GM23338 (cell line): ENCODE data around the gene DPH5. TPM values are rescaled to one million over a fixed set of nuclear protein-coding genes. Genes with fewer than 3 reads are reported as not detected.

ENCODE experiments used
- ATAC-seq: fragments of 200-7000 bp; cut with Tn5 transposase; 3 replicates; pipeline ENCODE4 v1.9.1; 2020
- DNase-seq: peaks from one replicate; pipeline ENCODE4 v3.0.0-alpha.2; 2015; ENCODE audit warnings: low spot score
- H2AFZ ChIP-seq: fragments of 200-600 bp; sonication (generic); 2 replicates; pipeline ENCODE4 v1.8.0; 2016; ENCODE audit warnings: antibody characterized with exemption, mild to moderate bottlenecking, moderate library complexity
- H3F3A ChIP-seq: fragments of 200-600 bp; sonication (generic); replicated peaks from 2 replicates; pipeline ENCODE4 v1.8.0; 2017; ENCODE audit warnings: antibody characterized with exemption, mixed run types, low read depth
- H3K27ac ChIP-seq: fragments of 200-600 bp; sonication (generic); 2 replicates; pipeline ENCODE4 v1.6.1; 2016; ENCODE audit warnings: low read depth
- H3K27me3 ChIP-seq: fragments of 200-600 bp; sonication (generic); 2 replicates; pipeline ENCODE4 v1.8.0; 2016; ENCODE audit warnings: mild to moderate bottlenecking, mixed run types, moderate library complexity; ENCODE audit not compliant: insufficient read depth
- H3K36me3 ChIP-seq: fragments of 200-600 bp; sonication (generic); 2 replicates; pipeline ENCODE4 v1.8.0; 2016; ENCODE audit warnings: mild to moderate bottlenecking; ENCODE audit not compliant: insufficient read depth
- H3K4me1 ChIP-seq: fragments of 200-600 bp; sonication (generic); 2 replicates; pipeline ENCODE4 v1.8.0; 2016; ENCODE audit warnings: mild to moderate bottlenecking, moderate library complexity; ENCODE audit not compliant: insufficient read depth
- H3K4me2 ChIP-seq: fragments of 200-600 bp; sonication (generic); 2 replicates; pipeline ENCODE4 v1.7.1; 2017; ENCODE audit warnings: mixed run types
- H3K4me3 ChIP-seq: fragments of 200-600 bp; sonication (generic); 2 replicates; pipeline ENCODE4 v1.6.1; 2016; ENCODE audit warnings: mixed run types
- H3K79me2 ChIP-seq: fragments of 200-600 bp; sonication (generic); replicated peaks from 2 replicates; pipeline ENCODE4 v1.8.0; 2017; ENCODE audit warnings: mild to moderate bottlenecking; ENCODE audit not compliant: insufficient read depth
- H3K9me2 ChIP-seq: fragments of 200-600 bp; sonication (generic); 2 replicates; pipeline ENCODE4 v1.8.0; 2017; ENCODE audit not compliant: insufficient read depth
- H4K20me1 ChIP-seq: fragments of 200-600 bp; sonication (generic); replicated peaks from 2 replicates; pipeline ENCODE4 v1.8.0; 2017; ENCODE audit warnings: mild to moderate bottlenecking; ENCODE audit not compliant: insufficient read depth
- H3K27ac Mint-ChIP-seq: 2 replicates; pipeline ENCODE4 v1.8.0; 2020; ENCODE audit warnings: inconsistent platforms, mild to moderate bottlenecking, moderate library complexity, mixed read lengths
- H3K27me3 Mint-ChIP-seq: 3 replicates; pipeline ENCODE4 v1.8.0; 2022; ENCODE audit warnings: low read depth, mild to moderate bottlenecking, moderate library complexity, mixed read lengths, inconsistent platforms; ENCODE audit not compliant: insufficient read depth, poor library complexity
- H3K36me3 Mint-ChIP-seq: 3 replicates; pipeline ENCODE4 v1.8.0; 2021; ENCODE audit warnings: low read depth, mild to moderate bottlenecking, inconsistent platforms, moderate library complexity, mixed read lengths
- H3K4me1 Mint-ChIP-seq: 3 replicates; pipeline ENCODE4 v1.8.0; 2020; ENCODE audit warnings: mild to moderate bottlenecking, inconsistent platforms, mixed read lengths
- H3K4me3 Mint-ChIP-seq: 3 replicates; pipeline ENCODE4 v1.8.0; 2021; ENCODE audit warnings: moderate library complexity, mild to moderate bottlenecking, inconsistent platforms, mixed read lengths
- H3K9me3 Mint-ChIP-seq: 3 replicates; pipeline ENCODE4 v1.8.0; 2020; ENCODE audit warnings: moderate library complexity, mild to moderate bottlenecking, inconsistent platforms, mixed read lengths
- JUNB ChIP-seq: IDR thresholded peaks from one replicate; pipeline ENCODE4 v1.6.1; 2016; ENCODE audit warnings: antibody characterized with exemption; ENCODE audit not compliant: unreplicated experiment
- NANOG ChIP-seq: IDR thresholded peaks from 2 replicates; pipeline ENCODE4 v1.6.1; 2016; ENCODE audit warnings: antibody characterized with exemption, borderline replicate concordance
- ZNF331 ChIP-seq: fragments of 250-450 bp; sonication (Bioruptor Pico); IDR thresholded peaks from 2 replicates; pipeline ENCODE4 v1.5.0; 2020; ENCODE audit warnings: low read depth, mild to moderate bottlenecking, moderate library complexity
- polyA plus RNA-seq: library from polyadenylated mRNA; unstranded; fragments of >200 nt; fragmentation: Nextera tagmentation; extraction: Ambion mirVana; gene quantifications from 2 replicates; pipeline ENCODE4 v1.2.1, GENCODE V29; 2016
- total RNA-seq: library from RNA; depleted of rRNA; stranded (reverse); fragments of >200 nt; shearing (Covaris generic); gene quantifications from 2 replicates; pipeline ENCODE4 v1.2.3, GENCODE V29; 2014
- TF ChIP-seq, protein P1 (sequence below): IDR thresholded peaks from 2 replicates; pipeline ENCODE4 v1.6.1; 2016; ENCODE audit warnings: antibody characterized with exemption
- TF ChIP-seq, protein P2 (sequence below), 2 experiments: fragments of 200-600 bp in 1 of 2; sonication (generic) in 1 of 2; conservative IDR thresholded peaks; 2 replicates each; pipeline versions ENCODE4 v1.5.1 to v1.6.1; 2016 to 2017; ENCODE audit warnings: antibody characterized with exemption in 2 of 2, low read depth in 2 of 2, mild to moderate bottlenecking in 2 of 2, moderate library complexity in 1 of 2
- TF ChIP-seq, protein P3 (sequence below): fragments of 250-450 bp; sonication (Bioruptor Pico); IDR thresholded peaks from 2 replicates; pipeline ENCODE4 v1.5.0; 2020; ENCODE audit warnings: mild to moderate bottlenecking, moderate library complexity
- TF ChIP-seq, protein P4 (sequence below): IDR thresholded peaks from one replicate; pipeline ENCODE4 v1.6.1; 2018; ENCODE audit warnings: antibody characterized with exemption; ENCODE audit not compliant: unreplicated experiment

The DPH5 gene
- total and polyA plus RNA-seq, 2 experiments from 2014 or later: 50.6 to 53.5 TPM

DNA sequence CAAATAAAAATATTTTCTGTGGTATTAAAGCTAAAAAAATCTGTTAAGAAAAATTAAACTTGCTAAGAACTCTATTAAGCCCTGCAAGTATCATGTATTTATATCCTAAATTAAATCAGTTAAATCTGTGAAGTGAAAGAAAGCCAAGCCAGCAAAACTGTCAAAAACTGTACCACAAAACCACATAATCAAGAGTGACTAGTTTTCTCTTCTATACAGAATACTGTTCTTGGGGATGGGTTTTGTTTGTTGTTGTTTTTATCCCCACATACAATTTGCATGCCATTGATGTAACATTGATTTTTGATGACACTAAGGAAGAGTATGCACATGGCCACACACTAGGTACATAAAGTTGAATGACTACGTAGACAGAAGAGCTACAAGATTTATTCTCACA, 20.4 kb downstream of the DPH5 start:
- Histone ChIP-seq H4K20me1 (no peaks in the 10 kb centered on the region), H3K4me2 (no peak overlapping the region), H3K79me2 (no peaks in the 10 kb centered on the region), H2AFZ (no peak overlapping the region), H3F3A (no peaks in the 10 kb centered on the region), H3K9me2 (no peaks in the 10 kb centered on the region), H3K4me3 (no peak overlapping the region), H3K4me1 (peaks cover 2% of the 10 kb centered on the region; the same call in 1 of the 2 replicates), H3K27me3 (no peaks in the 10 kb centered on the region), H3K36me3 (peaks cover 9% of the 10 kb centered on the region; the same call in 1 of the 2 replicates), H3K27ac (no peak overlapping the region)
- Mint-ChIP-seq H3K27me3 (no peaks in the 10 kb centered on the region), H3K27ac (no peak overlapping the region), H3K4me1 (peaks cover 16% of the 10 kb centered on the region), H3K4me3 (no peak overlapping the region), H3K36me3 (peaks cover 17% of the 10 kb centered on the region), H3K9me3 (no peaks in the 10 kb centered on the region)
- TF ChIP-seq ZNF331 (CRISPR knock-in tag): no peak
- TF ChIP-seq, protein P1, sequence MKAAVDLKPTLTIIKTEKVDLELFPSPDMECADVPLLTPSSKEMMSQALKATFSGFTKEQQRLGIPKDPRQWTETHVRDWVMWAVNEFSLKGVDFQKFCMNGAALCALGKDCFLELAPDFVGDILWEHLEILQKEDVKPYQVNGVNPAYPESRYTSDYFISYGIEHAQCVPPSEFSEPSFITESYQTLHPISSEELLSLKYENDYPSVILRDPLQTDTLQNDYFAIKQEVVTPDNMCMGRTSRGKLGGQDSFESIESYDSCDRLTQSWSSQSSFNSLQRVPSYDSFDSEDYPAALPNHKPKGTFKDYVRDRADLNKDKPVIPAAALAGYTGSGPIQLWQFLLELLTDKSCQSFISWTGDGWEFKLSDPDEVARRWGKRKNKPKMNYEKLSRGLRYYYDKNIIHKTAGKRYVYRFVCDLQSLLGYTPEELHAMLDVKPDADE: no peak
- TF ChIP-seq, protein P2, sequence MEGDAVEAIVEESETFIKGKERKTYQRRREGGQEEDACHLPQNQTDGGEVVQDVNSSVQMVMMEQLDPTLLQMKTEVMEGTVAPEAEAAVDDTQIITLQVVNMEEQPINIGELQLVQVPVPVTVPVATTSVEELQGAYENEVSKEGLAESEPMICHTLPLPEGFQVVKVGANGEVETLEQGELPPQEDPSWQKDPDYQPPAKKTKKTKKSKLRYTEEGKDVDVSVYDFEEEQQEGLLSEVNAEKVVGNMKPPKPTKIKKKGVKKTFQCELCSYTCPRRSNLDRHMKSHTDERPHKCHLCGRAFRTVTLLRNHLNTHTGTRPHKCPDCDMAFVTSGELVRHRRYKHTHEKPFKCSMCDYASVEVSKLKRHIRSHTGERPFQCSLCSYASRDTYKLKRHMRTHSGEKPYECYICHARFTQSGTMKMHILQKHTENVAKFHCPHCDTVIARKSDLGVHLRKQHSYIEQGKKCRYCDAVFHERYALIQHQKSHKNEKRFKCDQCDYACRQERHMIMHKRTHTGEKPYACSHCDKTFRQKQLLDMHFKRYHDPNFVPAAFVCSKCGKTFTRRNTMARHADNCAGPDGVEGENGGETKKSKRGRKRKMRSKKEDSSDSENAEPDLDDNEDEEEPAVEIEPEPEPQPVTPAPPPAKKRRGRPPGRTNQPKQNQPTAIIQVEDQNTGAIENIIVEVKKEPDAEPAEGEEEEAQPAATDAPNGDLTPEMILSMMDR (conservative IDR thresholded peaks at IDR 0.05; ENCODE audit: low read depth in 2 of 2): no peak
- TF ChIP-seq NANOG: no peak
- TF ChIP-seq, protein P3, sequence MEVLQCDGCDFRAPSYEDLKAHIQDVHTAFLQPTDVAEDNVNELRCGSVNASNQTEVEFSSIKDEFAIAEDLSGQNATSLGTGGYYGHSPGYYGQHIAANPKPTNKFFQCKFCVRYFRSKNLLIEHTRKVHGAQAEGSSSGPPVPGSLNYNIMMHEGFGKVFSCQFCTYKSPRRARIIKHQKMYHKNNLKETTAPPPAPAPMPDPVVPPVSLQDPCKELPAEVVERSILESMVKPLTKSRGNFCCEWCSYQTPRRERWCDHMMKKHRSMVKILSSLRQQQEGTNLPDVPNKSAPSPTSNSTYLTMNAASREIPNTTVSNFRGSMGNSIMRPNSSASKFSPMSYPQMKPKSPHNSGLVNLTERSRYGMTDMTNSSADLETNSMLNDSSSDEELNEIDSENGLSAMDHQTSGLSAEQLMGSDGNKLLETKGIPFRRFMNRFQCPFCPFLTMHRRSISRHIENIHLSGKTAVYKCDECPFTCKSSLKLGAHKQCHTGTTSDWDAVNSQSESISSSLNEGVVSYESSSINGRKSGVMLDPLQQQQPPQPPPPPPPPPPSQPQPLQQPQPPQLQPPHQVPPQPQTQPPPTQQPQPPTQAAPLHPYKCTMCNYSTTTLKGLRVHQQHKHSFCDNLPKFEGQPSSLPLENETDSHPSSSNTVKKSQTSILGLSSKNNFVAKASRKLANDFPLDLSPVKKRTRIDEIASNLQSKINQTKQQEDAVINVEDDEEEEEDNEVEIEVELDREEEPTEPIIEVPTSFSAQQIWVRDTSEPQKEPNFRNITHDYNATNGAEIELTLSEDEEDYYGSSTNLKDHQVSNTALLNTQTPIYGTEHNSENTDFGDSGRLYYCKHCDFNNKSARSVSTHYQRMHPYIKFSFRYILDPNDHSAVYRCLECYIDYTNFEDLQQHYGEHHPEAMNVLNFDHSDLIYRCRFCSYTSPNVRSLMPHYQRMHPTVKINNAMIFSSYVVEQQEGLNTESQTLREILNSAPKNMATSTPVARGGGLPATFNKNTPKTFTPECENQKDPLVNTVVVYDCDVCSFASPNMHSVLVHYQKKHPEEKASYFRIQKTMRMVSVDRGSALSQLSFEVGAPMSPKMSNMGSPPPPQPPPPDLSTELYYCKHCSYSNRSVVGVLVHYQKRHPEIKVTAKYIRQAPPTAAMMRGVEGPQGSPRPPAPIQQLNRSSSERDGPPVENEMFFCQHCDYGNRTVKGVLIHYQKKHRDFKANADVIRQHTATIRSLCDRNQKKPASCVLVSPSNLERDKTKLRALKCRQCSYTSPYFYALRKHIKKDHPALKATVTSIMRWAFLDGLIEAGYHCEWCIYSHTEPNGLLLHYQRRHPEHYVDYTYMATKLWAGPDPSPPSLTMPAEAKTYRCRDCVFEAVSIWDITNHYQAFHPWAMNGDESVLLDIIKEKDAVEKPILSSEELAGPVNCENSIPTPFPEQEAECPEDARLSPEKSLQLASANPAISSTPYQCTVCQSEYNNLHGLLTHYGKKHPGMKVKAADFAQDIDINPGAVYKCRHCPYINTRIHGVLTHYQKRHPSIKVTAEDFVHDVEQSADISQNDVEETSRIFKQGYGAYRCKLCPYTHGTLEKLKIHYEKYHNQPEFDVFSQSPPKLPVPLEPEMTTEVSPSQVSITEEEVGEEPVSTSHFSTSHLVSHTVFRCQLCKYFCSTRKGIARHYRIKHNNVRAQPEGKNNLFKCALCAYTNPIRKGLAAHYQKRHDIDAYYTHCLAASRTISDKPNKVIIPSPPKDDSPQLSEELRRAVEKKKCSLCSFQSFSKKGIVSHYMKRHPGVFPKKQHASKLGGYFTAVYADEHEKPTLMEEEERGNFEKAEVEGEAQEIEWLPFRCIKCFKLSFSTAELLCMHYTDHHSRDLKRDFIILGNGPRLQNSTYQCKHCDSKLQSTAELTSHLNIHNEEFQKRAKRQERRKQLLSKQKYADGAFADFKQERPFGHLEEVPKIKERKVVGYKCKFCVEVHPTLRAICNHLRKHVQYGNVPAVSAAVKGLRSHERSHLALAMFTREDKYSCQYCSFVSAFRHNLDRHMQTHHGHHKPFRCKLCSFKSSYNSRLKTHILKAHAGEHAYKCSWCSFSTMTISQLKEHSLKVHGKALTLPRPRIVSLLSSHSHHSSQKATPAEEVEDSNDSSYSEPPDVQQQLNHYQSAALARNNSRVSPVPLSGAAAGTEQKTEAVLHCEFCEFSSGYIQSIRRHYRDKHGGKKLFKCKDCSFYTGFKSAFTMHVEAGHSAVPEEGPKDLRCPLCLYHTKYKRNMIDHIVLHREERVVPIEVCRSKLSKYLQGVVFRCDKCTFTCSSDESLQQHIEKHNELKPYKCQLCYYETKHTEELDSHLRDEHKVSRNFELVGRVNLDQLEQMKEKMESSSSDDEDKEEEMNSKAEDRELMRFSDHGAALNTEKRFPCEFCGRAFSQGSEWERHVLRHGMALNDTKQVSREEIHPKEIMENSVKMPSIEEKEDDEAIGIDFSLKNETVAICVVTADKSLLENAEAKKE (CRISPR knock-in tag): no peak
- TF ChIP-seq, protein P4, sequence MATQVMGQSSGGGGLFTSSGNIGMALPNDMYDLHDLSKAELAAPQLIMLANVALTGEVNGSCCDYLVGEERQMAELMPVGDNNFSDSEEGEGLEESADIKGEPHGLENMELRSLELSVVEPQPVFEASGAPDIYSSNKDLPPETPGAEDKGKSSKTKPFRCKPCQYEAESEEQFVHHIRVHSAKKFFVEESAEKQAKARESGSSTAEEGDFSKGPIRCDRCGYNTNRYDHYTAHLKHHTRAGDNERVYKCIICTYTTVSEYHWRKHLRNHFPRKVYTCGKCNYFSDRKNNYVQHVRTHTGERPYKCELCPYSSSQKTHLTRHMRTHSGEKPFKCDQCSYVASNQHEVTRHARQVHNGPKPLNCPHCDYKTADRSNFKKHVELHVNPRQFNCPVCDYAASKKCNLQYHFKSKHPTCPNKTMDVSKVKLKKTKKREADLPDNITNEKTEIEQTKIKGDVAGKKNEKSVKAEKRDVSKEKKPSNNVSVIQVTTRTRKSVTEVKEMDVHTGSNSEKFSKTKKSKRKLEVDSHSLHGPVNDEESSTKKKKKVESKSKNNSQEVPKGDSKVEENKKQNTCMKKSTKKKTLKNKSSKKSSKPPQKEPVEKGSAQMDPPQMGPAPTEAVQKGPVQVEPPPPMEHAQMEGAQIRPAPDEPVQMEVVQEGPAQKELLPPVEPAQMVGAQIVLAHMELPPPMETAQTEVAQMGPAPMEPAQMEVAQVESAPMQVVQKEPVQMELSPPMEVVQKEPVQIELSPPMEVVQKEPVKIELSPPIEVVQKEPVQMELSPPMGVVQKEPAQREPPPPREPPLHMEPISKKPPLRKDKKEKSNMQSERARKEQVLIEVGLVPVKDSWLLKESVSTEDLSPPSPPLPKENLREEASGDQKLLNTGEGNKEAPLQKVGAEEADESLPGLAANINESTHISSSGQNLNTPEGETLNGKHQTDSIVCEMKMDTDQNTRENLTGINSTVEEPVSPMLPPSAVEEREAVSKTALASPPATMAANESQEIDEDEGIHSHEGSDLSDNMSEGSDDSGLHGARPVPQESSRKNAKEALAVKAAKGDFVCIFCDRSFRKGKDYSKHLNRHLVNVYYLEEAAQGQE: no peak
- no peak for TF ChIP-seq JUNB
- ATAC-seq: no peak
- no peak for DNase-seq
